Measurements from ENCODE around the gene EFCAB11.

DNA sequence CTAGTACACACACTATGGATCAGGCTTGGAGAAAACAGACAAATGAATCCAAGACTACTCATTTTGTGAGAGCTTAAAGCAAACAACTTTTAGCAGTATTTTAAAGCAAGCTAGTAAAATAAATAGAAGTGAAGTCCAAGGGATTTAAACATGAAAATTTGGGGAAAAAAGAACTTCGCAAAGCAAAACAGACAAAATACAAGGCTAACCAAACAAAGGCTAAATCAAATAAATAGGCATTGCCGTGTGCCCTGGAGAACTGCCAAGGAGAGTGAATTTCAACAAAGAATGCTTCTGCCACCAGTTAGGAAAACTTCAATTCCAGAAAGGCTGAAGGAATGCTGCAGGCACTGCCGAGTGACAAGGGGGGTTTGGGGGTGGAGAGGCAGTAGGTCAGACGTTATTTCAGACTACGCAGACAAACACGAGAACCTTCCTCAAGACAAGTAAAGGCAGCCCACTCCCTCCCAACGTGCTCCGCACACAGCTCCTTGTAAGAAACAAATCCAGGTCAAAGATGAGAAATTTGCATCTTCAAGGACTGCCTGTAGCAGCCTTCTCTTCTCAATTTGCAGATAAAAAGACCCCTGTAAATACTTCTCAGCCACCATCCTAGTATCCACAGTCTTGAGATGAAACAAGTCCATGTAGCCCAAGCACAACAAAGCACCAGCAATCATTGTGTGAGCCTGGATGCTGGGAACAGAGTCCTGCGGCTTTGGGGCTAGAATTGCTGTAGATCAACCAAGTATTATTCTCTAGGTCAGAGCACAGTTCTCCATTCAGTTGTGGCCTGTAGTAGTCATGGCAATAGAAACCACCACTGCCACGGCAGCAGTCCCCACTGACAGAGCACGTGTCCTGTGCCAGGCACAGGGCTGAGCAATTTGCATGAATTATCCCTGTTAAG is 43.3 kb downstream of the EFCAB11 start:
- TF ChIP-seq, protein P1, sequence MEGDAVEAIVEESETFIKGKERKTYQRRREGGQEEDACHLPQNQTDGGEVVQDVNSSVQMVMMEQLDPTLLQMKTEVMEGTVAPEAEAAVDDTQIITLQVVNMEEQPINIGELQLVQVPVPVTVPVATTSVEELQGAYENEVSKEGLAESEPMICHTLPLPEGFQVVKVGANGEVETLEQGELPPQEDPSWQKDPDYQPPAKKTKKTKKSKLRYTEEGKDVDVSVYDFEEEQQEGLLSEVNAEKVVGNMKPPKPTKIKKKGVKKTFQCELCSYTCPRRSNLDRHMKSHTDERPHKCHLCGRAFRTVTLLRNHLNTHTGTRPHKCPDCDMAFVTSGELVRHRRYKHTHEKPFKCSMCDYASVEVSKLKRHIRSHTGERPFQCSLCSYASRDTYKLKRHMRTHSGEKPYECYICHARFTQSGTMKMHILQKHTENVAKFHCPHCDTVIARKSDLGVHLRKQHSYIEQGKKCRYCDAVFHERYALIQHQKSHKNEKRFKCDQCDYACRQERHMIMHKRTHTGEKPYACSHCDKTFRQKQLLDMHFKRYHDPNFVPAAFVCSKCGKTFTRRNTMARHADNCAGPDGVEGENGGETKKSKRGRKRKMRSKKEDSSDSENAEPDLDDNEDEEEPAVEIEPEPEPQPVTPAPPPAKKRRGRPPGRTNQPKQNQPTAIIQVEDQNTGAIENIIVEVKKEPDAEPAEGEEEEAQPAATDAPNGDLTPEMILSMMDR (conservative IDR thresholded peaks at IDR 0.05; ENCODE audit: low read length): no peak
- TF ChIP-seq EZH2phosphoT487 (IDR thresholded peaks at IDR 0.05; ENCODE audit: borderline replicate concordance): no peak
